Measurements from ENCODE around the gene S100A3.
"Not testable (repeated sequence)": the region's sequence is repeated elsewhere in the genome, so short reads cannot be mapped to it uniquely, and the experiment has no call there.

S100A3 gene

GRCh38 chr1:153548722-153549688, at the start of gene S100A3:
S100A3 (minus strand) TSS chr1:153549258; CDS start chr1:153548485, 773 bp downstream.
- DNase-seq (ENCODE audit: low read depth), result no peak

GRCh38 chr1:153598309-153599172, 49.5 kb upstream of the S100A3 start:
- DNase-seq (ENCODE audit: low read depth), result no peak

- no peak for DNase-seq (ENCODE audit: low read depth)
Measured at GRCh38 chr1:153597206-153597605, 48.1 kb upstream of the S100A3 start.

GRCh38 chr1:153592748-153593147, 43.7 kb upstream of the S100A3 start:
- no peak for DNase-seq (ENCODE audit: low read depth)

GRCh38 chr1:153588482-153588881, 39.4 kb upstream of the S100A3 start:
- DNase-seq (ENCODE audit: low read depth), result no peak

GRCh38 chr1:153588033-153588432, 39.0 kb upstream of the S100A3 start:
- DNase-seq (ENCODE audit: low read depth), result not testable (repeated sequence)

- DNase-seq (ENCODE audit: low read depth), result no peak
Measured at GRCh38 chr1:153587314-153587713, 38.3 kb upstream of the S100A3 start.

GRCh38 chr1:153586347-153586746, 37.3 kb upstream of the S100A3 start:
- no peak for DNase-seq (ENCODE audit: low read depth)

- DNase-seq (ENCODE audit: low read depth), result no peak
Measured at GRCh38 chr1:153585006-153585405, 35.9 kb upstream of the S100A3 start.

- DNase-seq (ENCODE audit: low read depth), result no peak
Measured at GRCh38 chr1:153583976-153584375, 34.9 kb upstream of the S100A3 start.

GRCh38 chr1:153583514-153583913, 34.5 kb upstream of the S100A3 start:
- not testable (repeated sequence) for DNase-seq (ENCODE audit: low read depth)

GRCh38 chr1:153582836-153583235, 33.8 kb upstream of the S100A3 start:
- DNase-seq (ENCODE audit: low read depth), result not testable (repeated sequence)

GRCh38 chr1:153578936-153579335, 29.9 kb upstream of the S100A3 start:
- DNase-seq (ENCODE audit: low read depth), result no peak

GRCh38 chr1:153578490-153578889, 29.4 kb upstream of the S100A3 start:
- DNase-seq (ENCODE audit: low read depth), result no peak

GRCh38 chr1:153577624-153578051, 28.6 kb upstream of the S100A3 start:
- DNase-seq (ENCODE audit: low read depth), result no peak

- no peak for DNase-seq (ENCODE audit: low read depth)
Measured at GRCh38 chr1:153577138-153577537, 28.1 kb upstream of the S100A3 start.

GRCh38 chr1:153575497-153575896, 26.4 kb upstream of the S100A3 start:
- not testable (repeated sequence) for DNase-seq (ENCODE audit: low read depth)

GRCh38 chr1:153575081-153575491, 26.0 kb upstream of the S100A3 start:
- DNase-seq (ENCODE audit: low read depth), result not testable (repeated sequence)

- no peak for DNase-seq (ENCODE audit: low read depth)
Measured at GRCh38 chr1:153573351-153573750, 24.3 kb upstream of the S100A3 start.

GRCh38 chr1:153572569-153573015, 23.5 kb upstream of the S100A3 start:
- no peak for DNase-seq (ENCODE audit: low read depth)

GRCh38 chr1:153571706-153572105, 22.6 kb upstream of the S100A3 start:
- DNase-seq (ENCODE audit: low read depth), result no peak

- no peak for DNase-seq (ENCODE audit: low read depth)
Measured at GRCh38 chr1:153570874-153571273, 21.8 kb upstream of the S100A3 start.
